ENCODE results near the gene EBNA1BP2.

GRCh38 chr1:43143441-43143888, 28.6 kb downstream of the EBNA1BP2 start:
- TF ChIP-seq MAX (IDR thresholded peaks at IDR 0.05; ENCODE audit: low read depth, low read length) (no peak), CTCF (IDR thresholded peaks at IDR 0.05; ENCODE audit: low read depth, low read length) (peak; percentile 33), POLR2A (IDR thresholded peaks at IDR 0.05; ENCODE audit: extremely low read depth, insufficient read length) (no peak)
